HG03064 (cell line): ENCODE results near the gene SF3B5.
"Not testable (repeated sequence)": the region's sequence is repeated elsewhere in the genome, so short reads cannot be mapped to it uniquely, and the experiment has no call there.

ENCODE experiments used
- ATAC-seq: cut with Tn5 transposase; IDR thresholded peaks from one replicate; pipeline ENCODE4 v1.9.1; 2021; ENCODE audit warnings: low read depth; ENCODE audit not compliant: unreplicated experiment

Gene SF3B5

DNA sequence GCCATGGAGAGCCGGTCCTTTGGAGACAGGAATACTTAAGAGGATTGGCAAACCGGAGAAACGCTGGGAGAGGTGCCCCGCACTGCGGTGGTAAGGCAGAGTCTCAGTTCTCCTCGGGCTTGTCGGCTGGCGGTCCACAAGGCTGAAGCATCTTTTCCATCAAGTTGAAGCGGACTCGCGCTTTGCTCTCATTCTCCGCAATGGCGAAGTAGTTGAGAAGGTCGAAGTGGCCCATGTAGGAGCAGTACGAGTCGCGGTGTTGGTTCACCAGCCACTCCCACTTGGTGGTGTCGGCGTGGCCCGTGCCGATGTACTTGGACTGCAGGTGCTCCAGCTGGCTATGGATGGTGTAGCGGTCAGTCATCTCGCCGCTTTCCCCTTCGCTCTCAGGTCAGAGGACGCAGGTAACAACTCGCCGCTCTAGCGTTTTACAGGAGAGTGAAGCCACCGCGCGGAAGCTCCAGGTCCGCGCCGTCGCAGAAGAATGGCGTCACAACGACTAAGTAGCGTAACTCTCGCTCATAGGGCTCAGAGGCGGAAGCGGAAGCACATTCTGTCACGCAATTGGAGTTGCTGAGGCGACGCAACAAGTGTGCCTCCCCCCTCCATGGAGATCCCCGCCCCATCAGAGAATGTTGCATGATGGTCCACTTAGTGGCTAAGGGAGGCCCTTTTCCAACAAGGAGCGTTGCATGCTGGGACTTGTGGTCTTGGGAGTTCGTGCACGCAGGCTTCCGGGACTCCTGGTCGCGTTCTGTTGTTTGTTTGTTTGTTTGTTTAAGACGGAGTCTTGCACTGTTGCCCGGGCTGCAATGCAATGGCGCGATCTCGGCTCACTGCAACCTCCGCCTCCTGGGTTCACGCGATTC is at the start of gene SF3B5:
Gene SF3B5, minus strand, starts transcription at position 440 of the 869 bp plus-strand sequence. Its CDS starts 76 bp downstream, at position 364.
- ATAC-seq = peak; percentile 90

DNA sequence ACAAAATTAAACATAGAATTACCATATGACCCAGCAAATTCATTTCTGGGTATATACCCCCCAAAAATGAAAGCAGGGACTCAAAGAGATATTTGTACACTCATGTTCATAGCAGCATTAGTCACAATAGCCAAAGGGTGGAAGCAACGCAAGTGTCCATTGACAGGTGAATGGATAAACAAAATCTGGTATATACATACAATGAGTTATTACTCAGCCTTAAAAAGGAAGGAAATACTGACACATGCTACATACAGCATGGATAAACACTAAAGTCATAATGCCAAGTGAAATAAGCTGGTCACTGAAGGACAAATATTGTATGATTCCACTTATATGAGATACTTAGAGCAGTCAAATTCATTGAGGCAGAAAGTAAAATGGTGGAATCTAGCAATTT is 49.6 kb upstream of the SF3B5 start:
- no peak for ATAC-seq

DNA sequence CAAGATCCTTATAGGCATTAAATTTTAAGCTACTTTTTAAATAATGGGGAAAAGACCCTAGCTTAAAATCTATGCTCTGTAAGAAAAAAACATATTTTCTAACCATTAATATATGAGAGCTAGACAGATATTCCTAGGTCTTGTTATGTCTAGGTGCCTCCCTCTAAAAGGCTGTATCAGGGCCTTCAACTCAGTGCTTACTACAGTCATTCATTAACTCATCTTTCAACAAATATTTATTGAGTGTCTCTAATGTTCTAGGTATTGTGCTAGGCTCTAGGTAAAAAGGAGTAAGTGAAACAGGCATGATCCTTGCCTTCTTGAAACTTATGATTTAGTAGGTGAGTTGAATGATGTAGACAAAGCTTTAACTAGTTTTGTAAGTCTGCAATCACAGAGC is 48.5 kb upstream of the SF3B5 start:
- ATAC-seq = no peak

DNA sequence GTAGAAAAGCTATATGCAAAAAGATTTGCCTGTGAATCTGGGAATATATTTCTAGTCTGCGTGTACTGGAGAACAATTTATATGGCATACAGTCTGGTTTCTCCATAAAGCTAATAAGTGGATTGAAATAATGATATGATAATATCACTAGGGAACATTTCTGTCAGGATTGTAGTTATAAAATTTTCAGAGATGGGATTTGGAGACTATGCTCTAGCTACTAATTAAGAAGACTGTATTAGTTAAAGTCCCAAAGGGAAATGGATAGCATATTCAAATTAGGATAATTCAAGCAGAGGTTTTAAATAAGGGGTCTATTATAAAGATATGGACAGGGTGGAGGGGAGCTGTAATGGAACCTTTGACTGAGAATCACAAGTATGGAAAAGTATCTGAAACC is 47.7 kb upstream of the SF3B5 start:
- ATAC-seq = no peak

DNA sequence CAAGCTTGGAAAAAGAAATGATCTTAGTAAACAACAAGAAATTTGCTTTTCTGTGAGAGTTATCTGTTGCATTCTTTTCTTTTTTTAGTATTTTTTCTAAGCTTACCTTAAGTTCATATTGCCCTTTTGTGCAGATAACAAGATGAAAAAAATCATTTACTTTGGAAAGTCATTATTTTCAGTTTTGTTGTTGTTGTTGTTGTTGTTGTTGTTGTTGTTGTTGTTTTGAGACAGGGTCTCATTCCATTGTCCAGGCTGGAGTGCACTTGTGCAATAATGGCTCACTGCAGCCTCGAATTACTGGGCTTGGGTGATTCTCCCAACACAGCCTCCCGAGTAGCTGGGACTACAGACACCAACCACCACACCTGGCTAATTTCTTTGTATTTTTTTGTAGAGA is 46.1 kb upstream of the SF3B5 start:
- ATAC-seq = no peak

DNA sequence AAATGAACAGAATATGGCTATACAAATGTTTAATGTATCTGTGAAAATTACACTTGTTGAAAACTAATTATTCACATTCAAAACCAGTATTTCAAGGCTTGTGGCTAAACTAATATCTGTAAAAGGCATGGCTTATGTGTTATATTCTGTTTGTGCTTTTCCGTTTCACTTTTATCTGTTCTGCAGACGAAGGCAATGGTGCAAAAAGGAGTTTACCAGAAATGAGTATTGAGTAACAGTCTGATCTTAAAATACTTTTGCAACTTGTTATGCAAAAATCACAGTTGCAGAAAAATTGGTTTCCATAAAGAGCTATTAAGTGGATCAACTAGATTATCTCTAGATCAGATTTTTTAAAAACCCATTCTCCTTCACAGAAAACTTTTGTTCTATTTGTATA is 45.5 kb upstream of the SF3B5 start:
- peak; percentile 85 for ATAC-seq

DNA sequence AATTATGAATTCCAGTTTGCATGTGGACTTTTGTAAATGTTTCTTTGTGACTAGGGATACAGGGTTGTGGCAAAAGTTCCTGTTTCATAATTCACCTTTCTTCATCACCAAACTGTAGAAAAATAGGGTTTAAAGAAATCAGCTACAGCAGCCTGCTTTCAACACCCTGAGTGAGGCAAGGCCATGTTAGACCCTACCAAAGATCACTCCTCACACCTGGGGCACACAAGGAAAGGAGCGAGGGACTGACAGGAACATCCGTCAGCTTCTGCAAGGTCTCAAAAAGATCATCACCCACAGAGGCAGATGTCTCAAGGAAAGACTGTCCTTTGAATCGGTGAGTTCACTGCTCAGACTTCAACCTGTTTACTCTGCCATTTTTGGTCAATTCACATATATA is 44.4 kb upstream of the SF3B5 start:
- no peak for ATAC-seq

DNA sequence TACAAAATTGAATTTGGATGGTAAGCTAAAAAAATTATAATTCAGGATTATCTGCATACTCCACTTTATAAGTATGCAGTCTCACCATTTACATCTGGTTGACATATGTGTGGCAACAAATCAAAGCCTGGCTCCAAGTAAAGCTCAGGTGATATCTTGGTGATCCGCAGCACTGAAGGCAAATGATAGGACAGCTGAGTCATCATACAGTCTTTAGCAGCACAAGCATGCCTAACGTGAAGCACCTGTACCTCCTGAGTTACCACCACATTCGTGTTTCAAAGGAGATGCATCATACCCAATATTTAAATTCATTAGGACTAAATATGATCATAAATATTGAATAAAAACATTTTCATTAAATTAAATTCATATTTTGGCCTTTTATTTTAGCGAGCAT is 43.2 kb upstream of the SF3B5 start:
- no peak for ATAC-seq

DNA sequence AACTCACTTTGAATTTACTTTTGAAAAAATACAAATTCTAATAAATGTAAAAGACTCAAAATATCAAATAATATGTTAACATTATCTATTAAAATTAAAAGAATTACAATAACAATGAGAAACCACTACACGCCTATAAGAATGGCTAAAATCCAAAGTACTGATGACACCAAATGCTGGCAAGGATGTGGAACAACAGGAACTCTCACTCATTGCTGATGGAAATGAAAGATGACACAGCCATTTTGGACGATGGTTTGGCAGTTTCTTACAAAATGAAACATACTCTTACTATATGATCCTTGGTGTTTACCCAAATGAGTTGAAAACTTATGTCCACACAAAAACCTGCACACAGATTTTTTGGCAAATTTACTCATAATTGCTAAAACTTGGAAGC is 39.4 kb upstream of the SF3B5 start:
- ATAC-seq = no peak

DNA sequence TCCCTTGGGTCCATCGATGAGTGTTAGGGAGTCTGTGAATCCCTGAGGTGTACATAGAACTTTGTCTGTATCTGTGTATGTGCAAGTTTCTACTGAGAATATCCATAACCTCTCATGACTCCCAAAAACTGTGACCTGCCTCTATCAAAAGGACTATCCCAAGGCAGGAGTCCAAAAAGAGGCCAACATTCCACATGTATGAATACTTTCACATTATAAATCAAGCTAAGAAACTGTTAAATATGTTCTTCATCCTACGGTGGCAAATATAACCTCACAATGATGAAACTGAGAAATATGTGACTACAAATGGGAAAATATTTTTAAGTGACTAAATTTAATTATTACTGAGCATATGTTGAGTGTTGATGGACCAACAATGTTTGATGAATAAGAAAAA is 38.8 kb upstream of the SF3B5 start:
- ATAC-seq = no peak

DNA sequence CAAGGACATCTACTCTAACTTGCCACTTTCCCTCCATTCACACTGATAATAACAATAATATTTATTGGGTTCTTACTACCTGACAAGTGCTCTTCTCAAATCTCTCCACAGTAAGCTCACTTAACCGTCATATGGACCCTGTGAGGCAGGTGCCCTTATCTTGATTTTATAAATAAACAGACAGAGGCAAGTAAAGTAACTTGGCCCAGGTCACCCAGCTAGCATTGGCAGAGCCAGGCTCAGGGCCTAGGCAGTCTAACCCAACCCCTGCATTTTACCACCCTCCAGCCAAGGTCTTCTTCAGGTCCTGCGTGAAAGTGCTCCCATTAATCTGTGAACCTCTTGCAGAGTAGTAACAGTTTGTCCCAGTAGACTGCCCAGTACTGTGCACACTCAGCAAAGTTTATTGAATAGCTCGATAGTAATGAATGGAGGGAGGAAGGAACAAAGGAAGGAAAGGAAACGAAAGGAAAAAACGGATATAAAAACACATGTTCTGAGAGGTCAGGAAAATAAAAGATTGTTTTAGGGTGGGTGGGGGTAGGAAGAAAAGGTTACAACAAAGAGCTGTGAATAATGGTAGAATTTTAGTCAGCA is 38.0 kb upstream of the SF3B5 start:
- ATAC-seq = no peak

DNA sequence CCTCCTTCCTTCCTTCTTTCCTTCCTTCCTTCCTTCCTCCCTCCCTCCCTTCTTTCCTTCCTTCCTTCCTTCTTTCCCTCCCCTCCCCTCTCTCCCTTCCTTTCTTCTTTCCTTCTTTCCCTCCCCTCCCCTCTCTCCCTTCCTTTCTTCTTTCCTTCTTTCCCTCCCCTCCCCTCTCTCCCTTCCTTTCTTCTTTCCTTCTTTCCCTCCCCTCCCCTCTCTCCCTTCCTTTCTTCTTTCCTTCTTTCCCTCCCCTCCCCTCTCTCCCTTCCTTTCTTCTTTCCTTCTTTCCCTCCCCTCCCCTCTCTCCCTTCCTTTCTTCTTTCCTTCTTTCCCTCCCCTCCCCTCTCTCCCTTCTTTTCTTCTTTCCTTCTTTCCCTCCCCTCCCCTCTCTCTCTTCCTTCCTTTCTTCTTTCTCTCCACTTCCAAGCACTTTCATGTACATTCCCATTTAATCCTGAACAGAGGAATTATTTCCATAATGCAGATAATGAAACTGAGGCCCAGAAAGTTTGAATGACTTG is 36.9 kb upstream of the SF3B5 start:
- not testable (repeated sequence) for ATAC-seq

DNA sequence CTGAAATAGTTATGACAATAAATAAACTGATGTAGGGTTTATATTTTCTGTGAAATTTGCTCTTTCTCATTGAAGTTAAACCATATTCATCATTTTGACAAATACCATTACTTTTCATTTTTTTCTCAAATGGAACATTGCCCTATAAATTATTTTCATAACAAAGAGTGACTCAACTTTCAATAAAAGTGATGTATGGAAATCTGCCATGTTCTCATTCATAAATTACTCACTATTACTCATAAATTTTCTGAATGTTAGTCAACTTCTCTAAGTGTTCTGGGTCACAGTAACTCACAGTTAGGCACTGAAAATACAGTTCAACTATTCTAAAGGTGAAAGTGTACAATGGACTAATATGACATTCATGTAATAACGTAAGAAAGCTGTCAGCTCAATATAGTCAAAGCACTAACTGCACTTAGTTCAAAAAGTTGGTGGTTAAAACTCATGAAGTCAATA is 35.9 kb upstream of the SF3B5 start:
- no peak for ATAC-seq

DNA sequence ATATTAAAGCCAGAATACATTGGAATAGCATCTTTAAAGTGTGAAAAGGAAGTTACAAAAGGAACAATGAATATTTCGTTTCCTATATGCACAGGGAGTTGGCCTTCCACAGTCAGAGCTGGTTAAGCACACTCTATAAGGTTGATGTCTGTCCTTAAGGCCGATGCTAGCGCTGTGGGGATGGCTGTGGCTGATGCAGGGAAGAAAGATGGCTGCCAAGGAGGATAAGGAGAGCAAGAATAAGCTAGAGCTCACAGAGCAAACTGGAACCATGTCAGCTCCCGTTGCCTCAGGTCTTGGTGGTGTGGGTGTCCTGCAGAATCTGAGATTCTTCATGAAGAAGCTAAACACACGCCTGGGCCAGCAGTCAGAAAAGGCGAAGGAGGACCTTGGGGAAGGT is 34.1 kb upstream of the SF3B5 start:
- ATAC-seq = no peak

DNA sequence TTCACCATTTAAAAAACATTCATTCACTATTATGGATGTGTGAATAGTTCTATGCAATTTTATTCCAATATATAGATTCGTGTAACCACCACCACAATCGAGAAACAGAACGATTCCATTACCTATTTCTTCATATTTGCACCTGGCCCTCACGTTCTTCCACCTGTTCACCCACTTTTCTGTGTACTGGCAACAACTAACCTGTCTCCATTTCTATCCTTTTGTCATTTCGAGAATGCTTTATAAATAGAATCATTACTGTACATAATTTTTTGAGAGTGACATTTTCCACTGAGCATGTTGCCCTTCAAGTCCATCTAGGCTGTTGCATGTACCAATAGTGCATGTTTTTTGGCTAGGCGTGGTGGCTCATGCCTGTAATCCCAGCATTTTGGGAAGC is 31.7 kb upstream of the SF3B5 start:
- ATAC-seq = no peak

DNA sequence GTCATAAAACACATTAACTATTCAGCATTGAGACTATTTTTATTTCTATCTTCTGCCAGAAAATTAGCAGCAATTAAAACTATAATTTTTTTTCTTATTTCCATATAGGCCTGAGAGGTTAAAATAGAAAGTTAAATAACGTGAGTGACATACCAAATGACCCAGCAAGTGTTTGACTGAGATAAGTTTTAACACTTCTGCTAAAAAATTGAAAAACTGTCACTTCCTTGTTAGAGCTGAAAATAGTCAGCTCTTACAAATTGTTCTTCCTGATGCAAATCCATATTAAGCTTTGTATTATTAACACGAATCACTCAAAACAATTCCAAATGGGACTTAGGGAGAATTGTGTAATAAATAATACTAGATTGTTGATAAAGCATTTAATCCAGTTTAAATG is 28.5 kb upstream of the SF3B5 start:
- no peak for ATAC-seq

DNA sequence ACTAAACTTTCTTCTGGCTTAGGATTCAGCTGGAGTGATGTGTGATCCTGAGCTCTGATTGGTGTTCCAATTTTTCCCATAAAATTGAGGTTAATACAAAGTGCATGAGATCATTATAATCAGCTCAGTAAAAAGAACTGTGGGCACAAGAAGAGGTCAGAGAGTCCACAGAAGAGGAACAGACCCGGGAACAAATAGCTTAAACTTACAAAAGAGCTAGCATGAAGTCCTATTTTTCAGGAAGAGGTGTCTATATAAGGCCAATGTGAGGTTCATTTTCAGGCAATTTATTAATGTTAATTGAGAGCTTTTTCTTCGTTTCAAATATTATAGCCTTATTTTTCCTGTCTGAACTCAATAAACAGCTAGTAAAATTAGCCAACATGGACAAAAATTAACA is 28.0 kb upstream of the SF3B5 start:
- ATAC-seq = no peak

DNA sequence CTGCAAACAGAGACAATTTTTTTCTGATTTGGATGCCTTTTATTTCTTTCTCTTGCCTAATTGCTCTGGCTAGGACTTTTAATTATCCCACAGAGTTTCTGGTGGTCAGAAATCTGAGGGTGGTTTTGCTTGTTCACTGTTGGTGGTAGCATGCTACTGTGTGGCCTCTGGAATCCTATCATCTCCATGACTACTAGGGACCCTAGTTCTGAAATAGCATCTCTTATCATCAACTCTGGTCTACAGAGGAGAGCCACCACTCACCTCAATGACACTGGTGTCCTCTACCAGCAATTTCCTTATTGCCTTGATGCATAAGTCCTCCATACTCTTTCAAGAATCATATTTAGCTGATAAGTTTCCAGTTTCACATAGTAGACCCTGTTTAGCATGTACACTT is 27.5 kb upstream of the SF3B5 start:
- no peak for ATAC-seq

DNA sequence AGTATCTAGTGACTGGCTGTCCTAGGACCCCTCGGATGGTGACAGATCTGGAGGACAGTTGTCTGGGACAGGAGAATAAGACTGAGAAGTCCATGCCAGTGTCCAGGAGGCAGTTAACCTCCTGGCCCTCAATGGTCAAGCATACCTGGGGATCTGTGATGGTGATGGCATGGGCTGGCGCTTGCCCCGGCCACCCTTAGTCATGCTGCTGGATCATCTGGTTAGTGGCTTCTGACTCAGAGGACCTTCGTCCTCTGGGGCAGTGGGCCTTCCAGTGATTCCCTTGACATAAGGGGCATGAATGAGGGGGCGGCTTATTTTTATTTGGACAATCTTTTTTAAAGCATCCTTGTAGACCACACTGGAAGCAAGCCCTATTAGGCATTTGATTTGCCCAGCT is 24.0 kb upstream of the SF3B5 start:
- ATAC-seq = no peak

DNA sequence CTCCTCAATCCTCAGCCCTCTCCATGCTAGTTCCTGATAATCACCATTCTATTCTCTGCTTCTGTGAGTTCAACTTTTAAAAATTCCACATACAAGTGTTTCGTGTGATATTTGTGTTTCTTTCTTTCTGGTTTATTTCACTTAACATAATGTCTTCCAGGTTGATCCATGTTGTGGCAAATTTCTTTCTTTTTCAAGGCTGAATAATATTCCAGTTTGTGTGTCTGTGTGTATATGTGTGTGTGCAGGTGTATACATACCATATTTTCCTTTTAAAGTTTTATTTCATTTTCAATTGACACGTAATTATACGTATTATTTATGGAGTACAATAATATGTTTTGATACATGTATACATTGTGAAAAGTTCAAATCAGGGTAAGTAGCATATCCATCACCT is 19.8 kb upstream of the SF3B5 start:
- no peak for ATAC-seq

DNA sequence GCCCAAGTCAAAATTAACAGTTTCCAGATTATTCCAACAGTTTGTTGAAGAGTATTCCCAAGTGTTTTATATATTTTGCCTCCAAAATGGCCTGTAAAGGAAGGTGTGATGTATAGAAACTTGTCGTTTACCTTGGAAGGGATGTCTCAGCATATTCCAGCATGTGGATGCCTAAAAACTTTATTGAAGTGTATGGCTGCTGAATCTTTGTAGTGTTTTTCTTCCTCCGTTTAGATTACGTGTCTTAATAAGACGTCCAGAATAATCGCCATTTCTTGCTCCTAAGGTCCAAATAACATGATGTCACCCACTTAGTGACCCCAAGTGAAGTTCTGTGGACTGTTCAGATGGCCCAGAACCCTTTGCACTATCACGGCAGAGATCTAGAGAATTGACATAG is 18.0 kb upstream of the SF3B5 start:
- ATAC-seq = no peak

DNA sequence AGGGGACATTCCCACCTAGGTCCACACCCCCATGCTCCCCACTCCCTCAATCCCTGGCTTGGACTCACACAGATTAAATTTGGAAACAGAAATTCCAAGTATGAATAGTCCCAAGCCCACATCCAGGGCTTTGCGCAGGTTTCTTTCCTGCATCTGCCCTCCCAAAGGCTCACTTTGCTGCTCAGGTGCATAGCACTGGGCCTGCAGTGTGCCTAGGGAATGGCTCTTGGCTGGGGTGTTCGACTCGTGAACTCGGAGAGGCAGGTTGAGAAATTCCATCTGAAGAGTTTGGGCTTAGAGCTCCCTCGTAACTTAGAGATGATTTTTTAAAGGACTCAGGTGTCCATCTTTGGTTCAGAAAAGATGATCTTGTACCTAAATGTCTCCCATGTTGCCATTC is 14.8 kb upstream of the SF3B5 start:
- ATAC-seq = no peak
